A549 (cell line): ENCODE data around the gene DDX27.

Experiments
- CTCF ChIP-seq: fragments of >200 bp; sonication (Bioruptor Twin); formaldehyde crosslinking; IDR thresholded peaks from 3 replicates; pipeline ENCODE4 v1.5.1; 2016
- EP300 ChIP-seq, 2 experiments: fragments of >200 bp; sonication (Bioruptor Twin); formaldehyde crosslinking; IDR thresholded peaks; 2 replicates in 1 of 2; 3 replicates in 1 of 2; pipeline ENCODE4 v1.6.1; 2016 to 2017
- PBX3 ChIP-seq: IDR thresholded peaks from 2 replicates; pipeline ENCODE4 v1.6.1; 2012
- ZFP36 ChIP-seq: fragments of 450-650 bp; IDR thresholded peaks from 2 replicates; pipeline ENCODE4 v1.6.1; 2014; ENCODE audit warnings: borderline replicate concordance; ENCODE audit not compliant: partially characterized antibody
- TF ChIP-seq, protein P1 (sequence below): fragments of 200-600 bp; sonication (generic); IDR thresholded peaks from 2 replicates; pipeline ENCODE4 v1.6.1; 2016; ENCODE audit warnings: antibody characterized with exemption, mild to moderate bottlenecking, moderate library complexity

DNA sequence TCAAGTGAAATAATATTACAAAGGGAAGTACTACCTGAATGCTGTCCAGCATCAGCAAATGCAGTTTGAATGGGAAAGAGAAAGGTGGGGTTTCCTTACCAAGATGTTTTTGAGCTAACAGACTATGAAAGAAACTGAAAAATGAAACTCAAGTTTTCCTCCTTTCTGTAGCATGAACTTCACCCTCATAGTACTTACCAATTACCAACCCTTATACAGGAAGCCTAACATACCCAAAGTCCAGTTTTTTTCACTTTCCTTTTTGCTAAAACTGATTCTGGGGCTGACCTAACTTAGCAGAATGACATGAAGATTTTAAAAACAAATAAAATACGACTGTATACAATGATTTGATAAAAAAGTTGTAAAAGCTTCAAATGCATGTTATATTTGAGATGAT is 53.4 kb downstream of the DDX27 start:
- TF ChIP-seq CTCF (no peak), PBX3 (no peak), EP300 (IDR thresholded peaks at IDR 0.05) (no peak), ZFP36 (no peak)
- TF ChIP-seq, protein P1, sequence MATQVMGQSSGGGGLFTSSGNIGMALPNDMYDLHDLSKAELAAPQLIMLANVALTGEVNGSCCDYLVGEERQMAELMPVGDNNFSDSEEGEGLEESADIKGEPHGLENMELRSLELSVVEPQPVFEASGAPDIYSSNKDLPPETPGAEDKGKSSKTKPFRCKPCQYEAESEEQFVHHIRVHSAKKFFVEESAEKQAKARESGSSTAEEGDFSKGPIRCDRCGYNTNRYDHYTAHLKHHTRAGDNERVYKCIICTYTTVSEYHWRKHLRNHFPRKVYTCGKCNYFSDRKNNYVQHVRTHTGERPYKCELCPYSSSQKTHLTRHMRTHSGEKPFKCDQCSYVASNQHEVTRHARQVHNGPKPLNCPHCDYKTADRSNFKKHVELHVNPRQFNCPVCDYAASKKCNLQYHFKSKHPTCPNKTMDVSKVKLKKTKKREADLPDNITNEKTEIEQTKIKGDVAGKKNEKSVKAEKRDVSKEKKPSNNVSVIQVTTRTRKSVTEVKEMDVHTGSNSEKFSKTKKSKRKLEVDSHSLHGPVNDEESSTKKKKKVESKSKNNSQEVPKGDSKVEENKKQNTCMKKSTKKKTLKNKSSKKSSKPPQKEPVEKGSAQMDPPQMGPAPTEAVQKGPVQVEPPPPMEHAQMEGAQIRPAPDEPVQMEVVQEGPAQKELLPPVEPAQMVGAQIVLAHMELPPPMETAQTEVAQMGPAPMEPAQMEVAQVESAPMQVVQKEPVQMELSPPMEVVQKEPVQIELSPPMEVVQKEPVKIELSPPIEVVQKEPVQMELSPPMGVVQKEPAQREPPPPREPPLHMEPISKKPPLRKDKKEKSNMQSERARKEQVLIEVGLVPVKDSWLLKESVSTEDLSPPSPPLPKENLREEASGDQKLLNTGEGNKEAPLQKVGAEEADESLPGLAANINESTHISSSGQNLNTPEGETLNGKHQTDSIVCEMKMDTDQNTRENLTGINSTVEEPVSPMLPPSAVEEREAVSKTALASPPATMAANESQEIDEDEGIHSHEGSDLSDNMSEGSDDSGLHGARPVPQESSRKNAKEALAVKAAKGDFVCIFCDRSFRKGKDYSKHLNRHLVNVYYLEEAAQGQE = no peak
